Measurements from ENCODE around the gene CLEC4G.

The CLEC4G gene

GRCh38 chr19:7730286-7731217 is 1.4 kb downstream of the CLEC4G start:
- H3K27me3 ChIP-seq: peaks cover 0 to 51% of the 10 kb centered on the region in 2 donors
- H3K4me3 ChIP-seq: no peak overlapping the region
- H3K27ac ChIP-seq: no peak overlapping the region
- TF ChIP-seq, protein P1, sequence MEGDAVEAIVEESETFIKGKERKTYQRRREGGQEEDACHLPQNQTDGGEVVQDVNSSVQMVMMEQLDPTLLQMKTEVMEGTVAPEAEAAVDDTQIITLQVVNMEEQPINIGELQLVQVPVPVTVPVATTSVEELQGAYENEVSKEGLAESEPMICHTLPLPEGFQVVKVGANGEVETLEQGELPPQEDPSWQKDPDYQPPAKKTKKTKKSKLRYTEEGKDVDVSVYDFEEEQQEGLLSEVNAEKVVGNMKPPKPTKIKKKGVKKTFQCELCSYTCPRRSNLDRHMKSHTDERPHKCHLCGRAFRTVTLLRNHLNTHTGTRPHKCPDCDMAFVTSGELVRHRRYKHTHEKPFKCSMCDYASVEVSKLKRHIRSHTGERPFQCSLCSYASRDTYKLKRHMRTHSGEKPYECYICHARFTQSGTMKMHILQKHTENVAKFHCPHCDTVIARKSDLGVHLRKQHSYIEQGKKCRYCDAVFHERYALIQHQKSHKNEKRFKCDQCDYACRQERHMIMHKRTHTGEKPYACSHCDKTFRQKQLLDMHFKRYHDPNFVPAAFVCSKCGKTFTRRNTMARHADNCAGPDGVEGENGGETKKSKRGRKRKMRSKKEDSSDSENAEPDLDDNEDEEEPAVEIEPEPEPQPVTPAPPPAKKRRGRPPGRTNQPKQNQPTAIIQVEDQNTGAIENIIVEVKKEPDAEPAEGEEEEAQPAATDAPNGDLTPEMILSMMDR (IDR thresholded peaks at IDR 0.05): no peak
- H3K9me3 ChIP-seq: no peaks in the 10 kb centered on the region
- no peak for DNase-seq
- intact Hi-C loops (cut with DNase I; ENCODE audit: low total_unique reads): no loop called here
- H3K4me1 ChIP-seq: no peaks in the 10 kb centered on the region
- no peaks in the 10 kb centered on the region for H3K36me3 ChIP-seq

DNA sequence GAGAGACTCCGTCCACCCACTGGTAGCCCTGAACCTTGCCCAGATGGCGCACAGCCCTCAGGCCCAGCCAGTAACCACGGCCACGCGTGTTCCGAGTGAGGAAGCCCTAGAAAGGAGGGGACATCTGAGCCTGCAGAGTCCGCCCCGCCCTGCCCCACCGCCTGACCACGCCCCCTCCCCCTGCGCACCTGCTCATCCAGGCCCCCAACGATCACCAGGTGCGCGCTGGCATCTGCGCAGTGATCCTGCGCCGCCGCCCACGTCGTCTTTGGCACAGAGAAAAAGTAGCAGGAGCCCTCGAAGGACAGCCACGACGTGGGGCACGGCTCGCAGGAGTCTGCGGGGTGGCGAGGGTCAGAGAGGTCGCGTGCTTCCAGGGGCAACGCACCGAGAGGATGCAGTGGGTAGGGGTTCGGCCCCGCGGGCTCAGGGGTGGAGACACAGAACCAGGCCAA is 2.1 kb downstream of the CLEC4G start:
- H3K4me1 ChIP-seq: no peaks in the 10 kb centered on the region
- no peaks in the 10 kb centered on the region for H3K9me3 ChIP-seq
- H3K27me3 ChIP-seq: peaks cover 0 to 54% of the 10 kb centered on the region in 2 donors
- no peaks in the 10 kb centered on the region for H3K36me3 ChIP-seq
- intact Hi-C loops (cut with DNase I; ENCODE audit: low total_unique reads): no loop called here
- no peak for DNase-seq
- H3K27ac ChIP-seq: no peak overlapping the region
- TF ChIP-seq, protein P1 (IDR thresholded peaks at IDR 0.05): no peak
- H3K4me3 ChIP-seq: no peak overlapping the region

DNA sequence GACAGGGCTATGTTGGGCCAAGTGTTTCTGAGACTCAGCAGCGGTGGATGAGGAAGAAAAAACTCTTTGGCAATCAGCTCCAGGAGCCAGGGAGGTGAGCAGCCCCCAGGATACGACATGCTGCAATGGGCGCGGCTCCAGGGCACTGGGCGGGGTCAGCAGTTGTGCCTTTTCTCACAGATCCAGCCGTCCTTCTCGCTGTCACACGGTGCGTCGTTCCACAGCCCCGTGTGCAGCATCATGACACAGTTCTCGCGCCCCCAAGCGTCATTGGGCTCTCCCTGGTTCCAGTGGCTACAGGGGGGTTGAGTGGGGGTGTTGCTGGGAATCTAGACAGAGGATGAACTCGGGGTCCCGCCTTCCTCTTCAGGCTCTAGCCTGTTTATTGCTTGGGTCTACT is 2.7 kb downstream of the CLEC4G start:
- Histone ChIP-seq H3K4me3 (no peak overlapping the region), H3K9me3 (no peaks in the 10 kb centered on the region), H3K27me3 (peaks cover 0 to 54% of the 10 kb centered on the region in 2 donors), H3K4me1 (no peaks in the 10 kb centered on the region), H3K27ac (no peak overlapping the region), H3K36me3 (no peaks in the 10 kb centered on the region)
- DNase-seq: no peak
- TF ChIP-seq, protein P1 (IDR thresholded peaks at IDR 0.05): no peak
- intact Hi-C loops (cut with DNase I; ENCODE audit: low total_unique reads): no loop called here

DNA sequence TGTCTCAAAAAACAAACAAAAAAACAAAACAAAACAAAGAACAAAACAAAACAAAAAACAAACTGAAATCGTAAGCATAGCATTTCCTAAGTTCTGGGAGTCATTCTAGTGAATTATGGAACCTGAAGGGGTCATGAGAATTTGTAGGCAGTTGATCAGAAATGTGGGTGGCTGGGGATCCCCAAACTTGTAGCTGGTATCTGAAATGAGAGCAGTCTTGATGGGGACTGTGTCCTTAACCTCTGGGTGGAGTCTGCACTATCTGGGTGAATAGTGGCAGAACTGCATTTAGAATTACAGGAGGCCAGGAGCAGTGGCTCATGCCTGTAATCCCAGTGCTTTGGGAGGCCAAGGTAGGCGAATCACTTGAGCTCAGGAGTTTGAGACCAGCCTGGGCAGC is 6.1 kb downstream of the CLEC4G start:
- TF ChIP-seq, protein P1 (IDR thresholded peaks at IDR 0.05): no peak
- Histone ChIP-seq H3K4me1 (no peaks in the 10 kb centered on the region), H3K36me3 (no peaks in the 10 kb centered on the region), H3K27ac (no peak overlapping the region), H3K4me3 (no peak overlapping the region), H3K27me3 (peaks cover 0 to 37% of the 10 kb centered on the region in 2 donors), H3K9me3 (no peaks in the 10 kb centered on the region)
- intact Hi-C loops (cut with DNase I; ENCODE audit: low total_unique reads): no loop called here
- DNase-seq: no peak

- no peaks in the 10 kb centered on the region for H3K36me3 ChIP-seq
- no peak for DNase-seq
- H3K27ac ChIP-seq: no peak overlapping the region
- H3K9me3 ChIP-seq: peaks cover 0 to 6% (median 0%) of the 10 kb centered on the region in 3 donors
- no peak overlapping the region for H3K4me3 ChIP-seq
- intact Hi-C loops (cut with DNase I; ENCODE audit: low total_unique reads): no loop called here
- H3K4me1 ChIP-seq: no peaks in the 10 kb centered on the region
- H3K27me3 ChIP-seq: peaks cover 0 to 10% of the 10 kb centered on the region in 2 donors
- TF ChIP-seq, protein P1 (IDR thresholded peaks at IDR 0.05): no peak
These were observed 9.7 kb downstream of the CLEC4G start for GRCh38 chr19:7722231-7722651.
